GM18867 (cell line): ENCODE data around the gene RAX.

Source experiments
- ATAC-seq: cut with Tn5 transposase; IDR thresholded peaks from one replicate; pipeline ENCODE4 v1.9.1; 2021; ENCODE audit warnings: mild to moderate bottlenecking, moderate library complexity; ENCODE audit not compliant: unreplicated experiment

The RAX gene

DNA sequence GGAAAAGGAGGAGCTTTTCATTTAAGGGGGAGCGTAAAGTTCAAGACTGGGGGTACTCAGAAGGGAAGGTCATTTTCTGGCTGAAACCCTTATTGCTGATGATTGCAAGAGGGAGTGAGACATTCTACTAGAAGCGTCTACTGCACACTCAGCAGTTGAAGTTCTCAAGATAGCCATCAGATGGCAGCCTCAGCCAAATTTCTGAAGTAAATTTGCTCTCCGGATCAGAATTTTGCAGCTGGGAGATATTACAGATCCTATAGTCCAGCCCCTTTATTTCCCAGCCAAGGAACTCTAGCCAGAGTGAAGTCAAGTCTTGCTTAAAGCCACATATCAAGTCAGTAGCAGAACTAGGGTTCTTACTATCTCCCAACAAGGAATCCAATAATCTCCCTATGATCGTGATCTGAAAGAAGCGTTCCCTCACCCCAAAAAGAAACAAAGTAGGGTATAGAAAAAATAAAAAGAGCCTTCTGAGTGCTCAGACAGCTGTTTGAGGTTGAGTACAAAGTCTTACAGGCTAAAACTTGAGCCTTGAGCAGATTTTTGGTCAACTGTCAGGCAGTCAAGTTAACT is 24.0 kb downstream of the RAX start:
- peak; percentile 54 for ATAC-seq

DNA sequence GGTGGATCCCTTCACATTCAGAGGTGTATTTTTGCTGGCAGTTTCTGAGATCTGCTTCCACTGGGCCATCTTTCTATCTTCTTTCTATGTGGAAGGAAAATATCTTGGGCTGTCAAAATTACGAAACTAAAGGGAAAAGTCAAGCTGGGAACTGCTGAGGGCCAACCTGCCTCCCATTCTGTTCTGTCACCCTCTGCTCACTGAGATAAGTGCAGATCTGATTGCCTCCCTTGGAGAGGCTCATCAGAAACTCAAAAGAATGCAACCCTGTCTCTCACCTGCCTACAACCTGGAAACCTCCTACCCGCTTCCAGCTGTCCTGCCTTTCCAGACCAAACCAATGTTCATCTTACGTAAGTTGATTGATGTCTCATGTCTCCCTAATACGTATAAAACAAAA is 26.5 kb downstream of the RAX start:
- no peak for ATAC-seq

DNA sequence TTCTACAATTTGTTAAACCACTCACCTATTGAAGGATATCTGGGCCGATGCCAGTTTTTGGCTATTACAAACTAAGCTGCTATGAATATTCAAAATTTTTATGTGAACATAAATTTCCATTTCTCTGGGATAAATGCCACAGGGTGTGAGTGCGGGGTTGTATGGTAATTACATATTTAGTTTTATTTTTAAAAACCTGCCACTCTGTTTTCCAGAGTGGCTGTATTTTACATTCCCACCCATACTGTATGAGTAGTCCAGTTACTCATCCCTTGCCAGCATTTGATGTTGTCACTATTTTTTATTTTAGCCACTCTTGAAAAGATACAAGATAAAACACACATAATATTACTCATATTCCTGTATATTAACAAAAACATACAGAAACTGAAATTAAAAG is 30.3 kb downstream of the RAX start:
- ATAC-seq = no peak

DNA sequence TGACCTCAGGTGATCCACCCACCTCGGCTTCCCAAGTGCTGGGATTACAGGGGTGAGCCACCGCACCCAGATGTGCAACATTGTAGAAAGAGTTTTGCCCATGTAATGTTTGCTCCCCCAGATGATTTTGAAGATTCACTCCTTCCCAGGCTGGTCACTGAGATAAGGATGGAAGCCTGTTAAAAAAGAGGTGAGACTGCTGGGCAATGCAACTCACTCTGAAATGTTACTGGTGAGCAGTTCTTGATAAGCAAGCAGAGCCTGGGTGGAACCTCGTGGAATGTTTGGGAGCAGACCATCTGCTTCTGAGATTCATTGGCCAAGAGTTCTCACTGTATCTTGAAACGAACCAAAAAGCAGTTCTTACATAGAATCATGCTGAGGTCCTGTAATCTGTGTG is 33.6 kb downstream of the RAX start:
- ATAC-seq = no peak

DNA sequence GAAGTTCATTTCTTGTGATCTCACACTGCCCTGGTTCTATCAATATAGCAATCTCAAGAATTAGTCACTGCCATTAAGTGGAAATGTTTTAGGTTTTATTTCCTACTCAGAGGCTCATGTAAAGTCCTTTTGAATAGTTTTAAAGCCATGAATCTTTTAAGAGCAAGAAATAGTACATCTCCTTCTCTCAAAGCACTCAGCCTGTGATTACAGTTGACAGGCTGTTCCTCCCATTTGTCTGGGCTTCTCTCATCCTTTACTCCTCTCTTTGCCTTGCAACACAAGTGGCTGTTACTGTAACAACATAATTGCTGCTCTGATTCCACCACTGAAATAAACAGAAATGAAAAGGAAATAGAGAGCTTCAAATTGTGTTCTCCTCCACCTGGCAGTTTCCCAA is 34.9 kb downstream of the RAX start:
- ATAC-seq = no peak

DNA sequence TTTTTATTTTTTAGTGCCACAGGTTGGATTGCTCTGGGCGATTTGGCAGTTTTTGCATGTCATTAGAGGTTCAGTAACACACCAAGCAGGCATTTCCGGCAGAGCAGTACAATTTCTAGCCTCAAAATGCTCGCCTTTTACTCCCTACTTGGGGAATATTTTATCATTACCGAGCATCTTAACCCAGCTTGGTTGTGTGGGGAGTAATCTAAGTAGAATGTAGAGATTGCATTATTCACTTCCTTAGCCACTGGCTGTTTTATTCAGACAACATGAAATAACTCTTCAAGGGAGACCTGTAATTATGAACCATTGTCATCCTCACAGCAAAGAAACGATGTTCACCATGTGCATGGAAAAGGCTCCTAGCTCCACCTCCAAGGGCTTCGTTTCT is 40.2 kb downstream of the RAX start:
- no peak for ATAC-seq

DNA sequence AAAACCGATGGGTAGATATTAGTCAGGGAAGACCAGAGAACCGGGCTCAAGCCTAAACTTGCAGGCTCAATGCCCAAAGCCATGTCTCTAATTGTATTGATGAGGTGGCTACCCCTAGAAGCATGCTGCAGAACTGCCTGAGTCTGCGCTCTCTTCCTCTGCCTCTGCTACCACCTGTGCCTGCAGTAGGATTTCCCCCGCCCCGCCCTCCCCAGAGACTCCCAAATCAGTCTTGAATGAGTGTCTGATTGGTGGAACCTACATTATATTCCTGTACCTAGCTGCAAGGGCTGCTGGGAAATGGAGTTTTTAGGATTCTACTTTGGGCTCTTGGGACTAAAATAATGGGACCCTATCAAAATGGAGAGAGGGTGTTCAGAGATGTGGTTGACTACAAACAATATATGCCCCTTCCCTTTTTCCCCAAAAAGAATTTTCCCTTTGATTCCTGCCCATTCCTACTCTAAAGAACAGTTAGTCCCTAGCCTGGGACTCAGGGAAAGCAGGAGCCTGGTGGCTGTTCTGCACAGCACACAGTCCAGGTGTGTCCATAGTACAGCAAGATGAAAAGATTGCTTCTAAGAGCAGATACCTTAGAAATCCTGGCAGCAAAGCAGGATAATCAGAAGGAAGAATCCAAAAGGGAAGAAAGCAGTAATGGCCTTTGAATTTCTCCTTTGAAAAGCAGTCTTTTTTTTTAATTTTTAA is 40.8 kb downstream of the RAX start:
- ATAC-seq = no peak

DNA sequence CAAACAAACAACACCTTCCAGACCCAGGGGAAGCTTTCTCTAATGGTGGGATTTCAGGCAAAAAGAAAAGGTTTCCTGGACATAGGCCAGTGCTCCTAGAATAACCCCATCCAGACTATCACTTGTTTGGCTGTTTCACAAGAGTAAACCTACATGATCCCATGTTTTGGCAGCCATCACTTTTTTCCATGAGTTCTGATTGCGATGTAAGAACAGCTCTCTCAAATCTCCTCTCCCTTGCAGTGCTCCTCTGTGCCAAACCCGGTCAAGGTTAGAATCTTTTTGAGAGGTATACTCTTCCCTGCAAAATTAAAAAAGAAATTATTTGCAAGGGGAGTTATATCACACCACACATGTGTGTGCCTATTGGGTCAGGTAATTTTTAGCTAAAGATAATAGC is 41.4 kb downstream of the RAX start:
- no peak for ATAC-seq

DNA sequence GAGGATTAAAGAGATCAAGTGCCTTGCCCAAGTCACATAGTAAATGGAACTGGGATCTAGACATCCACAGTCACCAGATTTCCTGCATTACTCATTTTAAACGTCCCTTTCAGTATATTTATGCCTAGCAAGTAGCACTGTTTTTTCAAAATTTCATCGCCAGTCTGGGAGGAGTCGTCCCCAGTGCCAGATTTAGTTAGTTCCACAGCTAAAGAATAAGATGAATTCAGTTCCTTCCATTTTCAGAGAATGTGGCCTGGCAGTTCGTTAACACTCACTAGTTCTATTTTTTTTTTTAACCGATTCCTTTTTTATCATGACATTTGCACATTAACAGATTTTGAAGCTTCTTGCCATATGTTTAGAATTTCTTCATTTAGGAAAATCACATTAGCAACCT is 42.1 kb downstream of the RAX start:
- no peak for ATAC-seq

DNA sequence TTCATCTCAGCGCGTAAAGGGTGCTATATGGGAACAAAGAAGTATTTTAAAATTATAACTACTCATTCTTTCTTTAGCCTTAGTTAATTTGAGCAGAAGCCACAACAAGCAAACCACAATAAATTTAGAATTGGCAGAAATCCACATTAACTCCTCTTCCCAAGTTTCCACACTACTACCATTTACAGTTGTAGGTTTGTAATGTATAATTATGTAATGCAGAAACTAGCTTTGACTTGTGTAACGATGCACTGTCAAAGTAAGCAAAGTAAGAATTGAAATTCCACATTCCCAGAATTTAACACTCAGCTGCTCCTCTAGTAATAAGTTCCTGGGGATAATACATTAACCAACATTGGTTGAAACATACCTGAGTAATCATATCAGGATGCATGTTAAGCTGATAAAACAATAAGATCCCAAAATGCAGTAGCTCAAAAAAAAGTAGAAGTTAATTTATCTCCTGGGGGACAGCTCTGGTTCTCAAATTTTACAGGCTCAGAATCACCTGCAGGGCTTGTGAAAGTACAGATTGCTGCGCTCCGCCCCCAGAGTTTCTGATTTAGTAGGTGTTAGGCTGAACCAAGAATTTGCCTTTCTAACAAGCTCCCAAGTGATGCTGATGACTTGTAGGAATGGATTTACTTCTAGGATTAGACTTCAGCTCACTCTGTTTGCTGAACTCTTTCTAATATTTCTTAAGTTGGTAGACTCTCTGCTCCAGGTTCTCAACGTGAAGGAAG is 43.4 kb downstream of the RAX start:
- peak; percentile 78 for ATAC-seq

DNA sequence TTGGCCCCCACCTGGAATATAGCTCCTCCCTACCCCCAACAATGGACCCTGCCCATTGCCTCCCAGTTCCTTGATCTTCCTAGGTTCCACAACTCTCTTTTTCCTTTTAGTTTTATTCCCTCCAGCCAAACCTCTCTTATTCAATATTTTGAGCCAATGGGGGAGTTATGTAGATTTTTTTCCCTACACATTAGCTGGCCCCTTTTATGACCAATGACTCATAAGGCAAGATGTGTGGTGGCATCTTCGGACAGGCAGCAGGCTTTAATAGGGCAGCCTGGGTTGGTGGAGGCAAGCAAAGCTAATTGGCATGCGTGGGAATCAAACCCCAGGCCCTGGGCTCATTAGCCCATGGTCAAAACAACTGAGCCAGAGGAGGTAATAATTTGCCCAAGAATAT is 44.1 kb downstream of the RAX start:
- no peak for ATAC-seq

DNA sequence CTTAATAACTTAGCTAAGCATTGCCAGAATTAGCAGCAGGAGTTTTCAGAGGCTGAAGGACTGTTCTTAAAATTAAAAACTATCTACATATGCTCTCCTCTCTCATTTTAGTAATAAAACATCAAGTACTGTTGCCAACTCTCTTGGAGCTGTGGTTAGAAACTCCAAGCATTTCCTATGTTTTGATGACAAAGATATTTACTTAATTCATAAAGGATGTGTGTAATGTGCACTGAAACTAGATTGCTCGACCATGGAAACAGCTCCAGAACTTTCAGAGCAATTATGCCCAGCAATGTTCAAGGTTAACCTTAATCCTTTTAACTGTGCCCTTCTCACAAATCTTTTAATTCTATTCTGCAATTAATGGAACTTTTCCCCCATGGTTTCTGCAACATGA is 44.9 kb downstream of the RAX start:
- ATAC-seq = no peak

DNA sequence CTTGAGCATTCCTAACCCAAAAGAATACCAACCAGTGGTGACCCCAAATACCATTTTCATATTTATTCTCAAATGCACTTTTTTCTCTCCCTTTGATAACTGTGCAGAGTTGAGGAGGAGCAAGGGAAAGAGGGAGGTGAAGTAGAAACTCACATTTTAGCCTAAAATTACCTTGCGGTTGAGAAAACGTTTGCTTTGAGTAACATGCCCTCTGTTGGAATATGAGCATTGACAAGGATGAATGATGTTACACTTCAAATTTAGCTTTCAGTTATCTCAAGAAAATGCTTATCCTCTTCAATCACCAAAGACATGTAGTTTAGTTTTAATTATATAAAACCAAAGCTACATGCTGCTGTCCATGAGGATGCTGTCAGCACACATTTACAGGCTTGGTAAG is 50.9 kb downstream of the RAX start:
- ATAC-seq = no peak

DNA sequence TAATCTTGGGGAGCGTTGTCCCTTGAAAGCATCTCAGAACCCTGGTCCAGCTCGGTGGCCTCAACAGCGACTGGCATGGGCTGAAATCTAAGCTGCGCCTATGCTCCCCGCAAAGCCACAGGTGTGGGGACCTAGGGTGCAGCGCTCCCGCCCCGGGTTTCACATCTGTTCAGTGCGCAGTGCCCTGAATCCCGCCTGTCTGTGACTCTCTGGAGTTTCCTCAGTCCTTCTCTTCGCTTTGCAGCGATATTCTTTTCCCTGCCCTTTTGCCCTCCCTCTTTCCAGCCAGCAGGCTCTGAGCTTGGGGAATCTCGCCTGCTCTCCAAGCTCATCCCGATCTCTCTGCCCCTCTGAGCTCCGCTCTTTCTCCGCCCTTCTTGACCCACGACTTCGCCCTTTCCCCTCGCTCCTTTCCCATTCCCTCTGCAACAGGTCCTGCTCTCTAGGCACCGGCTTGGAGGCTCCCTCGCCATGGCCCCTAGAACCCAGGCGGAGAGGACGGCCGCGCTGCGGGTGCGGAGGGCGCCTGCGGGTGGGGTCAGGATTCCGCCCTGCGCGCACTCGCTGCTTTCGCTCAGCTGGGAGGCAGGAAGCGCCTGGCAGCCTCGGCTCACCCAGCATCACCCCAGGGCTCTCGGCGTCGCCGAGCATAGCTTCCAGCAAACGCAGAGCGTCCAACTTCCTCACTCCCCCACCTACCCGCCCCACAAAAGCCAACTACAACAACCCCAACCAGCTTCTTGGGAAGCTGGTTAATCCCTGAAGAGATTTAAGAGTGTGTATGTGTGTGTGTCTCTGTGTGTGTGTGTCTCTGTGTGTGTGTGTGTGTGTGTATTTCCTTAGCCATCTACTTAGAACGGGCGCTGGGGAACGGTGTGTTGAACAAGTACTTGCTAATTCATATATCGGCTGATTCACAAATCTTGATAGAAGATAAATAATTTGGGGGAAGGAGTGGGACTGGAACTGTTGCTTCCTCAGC is 52.2 kb downstream of the RAX start:
- ATAC-seq = no peak

DNA sequence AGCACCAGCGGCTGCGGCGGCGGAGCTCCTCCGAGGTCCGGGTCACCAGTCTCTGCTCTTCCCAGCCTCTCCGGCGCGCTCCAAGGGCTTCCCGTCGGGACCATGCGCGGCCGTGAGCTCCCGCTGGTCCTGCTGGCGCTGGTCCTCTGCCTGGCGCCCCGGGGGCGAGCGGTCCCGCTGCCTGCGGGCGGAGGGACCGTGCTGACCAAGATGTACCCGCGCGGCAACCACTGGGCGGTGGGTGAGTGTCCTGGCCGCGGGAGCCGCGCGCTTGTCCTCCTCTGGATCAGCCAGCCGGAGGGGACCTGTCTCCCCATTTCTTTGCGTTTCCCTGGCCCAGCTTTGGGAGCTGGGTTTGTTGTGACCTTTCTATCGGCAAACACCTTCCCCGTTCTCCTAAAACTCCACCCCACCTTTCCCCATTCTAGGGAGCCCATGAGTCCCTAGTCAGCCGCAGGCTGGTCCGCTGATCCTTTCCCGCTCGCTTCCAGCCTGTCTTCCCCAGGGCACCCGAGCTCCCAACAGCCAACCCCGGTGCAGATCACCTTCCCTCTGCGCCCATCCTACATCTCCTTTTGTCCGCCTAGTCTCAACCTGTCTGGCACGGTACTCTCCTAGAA is 53.0 kb downstream of the RAX start:
- no peak for ATAC-seq

DNA sequence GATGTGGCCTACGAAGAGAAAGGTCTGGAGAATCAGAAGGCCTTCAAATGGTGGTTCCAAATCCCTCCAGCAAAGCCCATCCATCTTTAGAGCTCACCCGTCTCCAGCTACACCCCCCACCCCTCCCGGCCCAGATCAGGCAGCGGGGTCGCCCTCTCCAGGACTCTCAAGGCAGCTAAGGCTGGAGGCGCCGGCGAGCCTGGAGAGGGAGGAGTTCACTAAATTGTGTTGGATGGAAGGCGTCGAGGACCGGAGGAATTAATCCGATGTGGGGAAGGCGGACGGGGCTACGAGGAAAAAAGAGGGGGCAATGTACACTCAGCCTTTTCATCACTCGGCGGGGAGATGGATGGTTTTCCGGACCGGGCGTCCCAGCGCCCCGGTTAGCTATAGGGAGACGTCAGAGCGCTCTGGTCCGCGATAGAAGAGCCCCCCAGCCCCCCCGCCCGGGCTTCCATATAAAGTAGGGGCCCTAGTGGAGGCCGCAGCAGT is 53.5 kb downstream of the RAX start, which contains the start of gene GRP:
Gene GRP (plus strand): TSS at position 487 of the 492 bp plus-strand sequence. CDS start 108 bp downstream, outside the sequence.
- no peak for ATAC-seq

DNA sequence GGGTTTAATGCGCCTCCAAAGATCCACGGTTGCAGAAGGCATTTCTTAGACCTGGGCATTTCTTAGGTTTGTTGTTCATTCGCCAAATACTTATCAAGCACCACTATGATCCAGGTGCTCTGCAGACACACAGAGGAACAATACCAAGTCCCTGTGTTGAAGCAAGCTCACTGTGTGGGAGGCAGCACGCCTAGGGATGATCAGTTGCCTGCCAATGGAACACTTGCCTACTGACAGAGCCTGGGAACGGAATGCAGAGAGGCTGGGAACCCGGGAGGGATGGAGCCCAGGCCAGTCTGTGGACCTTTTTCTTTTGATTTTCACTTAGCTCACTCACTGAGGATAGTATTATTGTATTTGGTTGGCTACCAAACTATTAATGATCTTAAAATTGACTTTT is 55.2 kb downstream of the RAX start:
- ATAC-seq = no peak
